ENCODE measurements around the gene AFDN.

Gene AFDN

DNA sequence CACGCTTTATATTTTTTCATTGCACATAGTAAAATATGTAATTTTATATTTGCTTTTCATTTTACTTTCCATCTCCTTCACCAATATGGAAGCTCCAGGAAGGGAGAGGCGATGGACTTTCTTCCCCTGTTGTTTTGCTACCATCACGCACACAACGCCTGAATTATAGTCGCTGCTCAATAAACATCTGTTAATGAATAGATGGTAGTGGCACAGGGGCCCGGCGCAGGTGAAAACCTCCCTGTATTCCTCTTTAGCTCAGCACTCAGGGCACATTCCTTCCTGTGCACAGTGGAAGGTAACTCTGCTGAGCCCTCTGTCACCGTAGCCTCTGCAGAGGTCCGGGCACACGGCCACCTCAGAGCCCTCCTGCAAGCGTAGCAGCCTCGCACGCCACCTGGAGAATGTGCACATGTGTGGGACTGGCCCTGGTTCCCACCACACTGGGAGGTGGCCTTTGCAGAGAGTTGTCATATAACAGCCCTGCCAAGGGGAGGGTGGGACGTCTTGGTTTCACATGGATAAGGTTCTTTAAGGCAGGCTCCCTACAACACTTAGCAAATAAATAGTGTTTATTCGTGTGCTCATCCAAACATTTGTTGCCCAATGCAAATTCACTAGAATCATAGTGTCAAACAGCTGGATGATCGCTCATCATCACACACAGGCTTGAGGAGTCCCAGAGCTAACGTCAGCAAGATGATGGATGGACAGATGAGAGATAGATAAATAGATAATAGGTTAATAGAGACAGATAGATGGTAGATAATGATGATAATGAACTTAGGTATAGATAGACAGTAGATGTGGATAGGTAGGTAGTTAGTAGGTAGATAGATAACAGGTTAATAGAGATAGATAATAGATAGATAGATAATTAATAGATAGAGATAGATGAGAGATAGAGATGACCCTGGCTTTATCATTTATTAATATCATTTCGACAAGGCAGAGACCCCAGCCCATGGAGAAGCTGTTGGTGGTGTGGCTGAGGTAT lies 32.3 kb upstream of the AFDN start:
- in situ Hi-C loops (cut with HindIII; ENCODE audit: low pct_ligation_motif_present, low pct_unique_long_range_greater_than_20kb, low sequenced_read_pairs): no loop called here
- no peak for DNase-seq

DNA sequence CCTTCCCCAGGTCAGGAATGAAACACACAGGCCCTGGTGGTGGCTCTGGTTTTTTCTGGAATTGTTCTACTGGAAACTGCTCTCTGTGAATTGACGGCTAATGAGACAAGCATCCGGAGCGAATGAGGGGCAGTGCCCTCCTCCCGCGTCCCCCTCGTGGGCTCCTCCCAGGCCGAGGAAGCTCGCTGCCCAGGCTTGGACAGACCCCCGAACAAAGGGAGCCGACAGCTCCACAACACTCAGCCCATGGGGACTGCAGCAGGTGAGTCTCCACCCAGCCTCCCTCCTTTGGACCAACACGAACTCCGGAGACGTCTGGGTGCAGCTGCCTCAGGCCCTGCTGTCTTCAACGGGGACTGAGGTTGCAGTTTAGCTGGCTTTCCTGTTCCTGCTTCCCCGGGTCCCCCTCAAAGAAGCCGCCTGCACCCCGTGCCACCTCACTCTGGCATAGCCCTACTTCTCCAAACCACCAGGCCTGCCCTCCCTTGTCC lies 31.3 kb upstream of the AFDN start:
- in situ Hi-C loops (cut with HindIII; ENCODE audit: low pct_ligation_motif_present, low pct_unique_long_range_greater_than_20kb, low sequenced_read_pairs): no loop called here
- DNase-seq: no peak

DNA sequence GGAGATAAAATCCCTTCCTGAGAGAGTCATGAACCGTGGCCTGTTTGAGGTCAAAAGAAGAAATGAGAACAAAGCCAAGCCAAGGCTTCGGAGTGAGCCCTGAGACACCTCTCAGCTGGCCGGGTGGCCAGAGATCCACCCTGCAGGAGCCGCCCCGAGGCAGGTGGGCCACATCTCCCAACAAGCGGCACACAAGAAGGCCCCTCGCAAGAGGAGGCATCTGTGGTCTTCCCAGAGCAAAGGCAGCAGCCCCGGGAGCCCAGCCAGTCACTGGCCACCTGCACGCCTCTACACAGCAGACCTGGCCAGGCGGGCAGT lies 30.9 kb upstream of the AFDN start:
- no peak for DNase-seq
- in situ Hi-C loops (cut with HindIII; ENCODE audit: low pct_ligation_motif_present, low pct_unique_long_range_greater_than_20kb, low sequenced_read_pairs): no loop called here

DNA sequence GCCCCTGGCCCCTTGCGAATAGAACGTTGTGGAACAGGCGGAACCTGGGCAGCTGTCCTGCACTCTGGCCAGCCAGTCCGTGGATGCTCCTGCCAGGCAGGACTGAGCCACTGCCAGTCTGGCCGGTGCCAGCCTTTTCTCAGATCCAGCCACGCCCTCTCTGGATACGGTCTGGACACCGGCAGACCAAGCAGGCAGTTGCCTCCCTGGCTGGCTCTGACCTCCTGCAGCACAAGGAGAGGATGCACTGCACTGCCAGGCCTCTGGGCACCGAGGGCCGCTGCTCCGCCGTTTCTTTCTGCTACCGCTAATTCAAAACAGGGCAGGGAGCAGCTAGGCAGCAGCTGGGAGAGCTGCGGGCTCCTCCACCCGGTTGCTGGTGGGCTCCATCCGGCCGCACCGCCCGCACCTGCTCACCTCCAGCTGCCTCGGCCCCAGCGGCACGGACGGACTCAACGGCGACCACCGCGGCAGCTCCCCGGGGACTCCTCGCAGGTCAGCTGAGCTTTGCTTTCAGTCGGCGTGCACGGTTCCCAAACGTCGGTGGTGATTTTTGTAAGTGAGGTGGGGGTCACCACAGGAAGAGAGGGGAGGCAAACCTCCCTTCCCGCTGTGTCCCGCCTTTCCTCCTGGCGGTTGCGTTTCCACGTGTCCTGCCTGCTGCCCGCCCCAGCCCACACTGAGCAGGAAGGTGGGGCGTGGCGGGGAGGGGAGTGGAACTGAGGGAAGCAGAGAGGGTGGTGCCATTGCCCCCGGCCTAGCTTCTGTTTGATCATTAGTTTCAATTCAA lies 30.3 kb upstream of the AFDN start:
- in situ Hi-C loops (cut with HindIII; ENCODE audit: low pct_ligation_motif_present, low pct_unique_long_range_greater_than_20kb, low sequenced_read_pairs): no loop called here
- no peak for DNase-seq

DNA sequence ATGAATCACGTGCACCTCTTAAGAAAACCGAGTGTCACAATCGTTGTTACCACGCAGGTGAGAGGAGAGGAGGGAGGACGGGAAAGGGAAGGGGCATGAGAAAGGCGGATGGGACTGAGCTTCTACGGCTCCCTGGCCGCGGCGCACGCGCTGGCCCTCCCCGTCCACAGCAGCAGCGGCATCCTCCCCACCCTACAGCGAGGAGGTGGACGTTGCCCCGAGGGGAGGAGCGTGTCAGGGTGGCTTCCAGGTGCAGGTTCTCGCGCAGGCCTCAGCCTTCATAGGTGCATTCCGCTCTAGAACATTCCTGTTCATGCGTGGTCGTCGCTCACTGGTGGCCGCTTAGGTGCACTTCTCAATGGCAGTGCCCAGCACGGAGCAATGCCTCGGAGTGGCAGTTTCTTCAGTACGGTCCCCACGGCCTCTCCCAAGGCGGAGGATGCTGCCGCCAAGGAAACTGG lies 29.7 kb upstream of the AFDN start:
- in situ Hi-C loops (cut with HindIII; ENCODE audit: low pct_ligation_motif_present, low pct_unique_long_range_greater_than_20kb, low sequenced_read_pairs): no loop called here
- DNase-seq: no peak

DNA sequence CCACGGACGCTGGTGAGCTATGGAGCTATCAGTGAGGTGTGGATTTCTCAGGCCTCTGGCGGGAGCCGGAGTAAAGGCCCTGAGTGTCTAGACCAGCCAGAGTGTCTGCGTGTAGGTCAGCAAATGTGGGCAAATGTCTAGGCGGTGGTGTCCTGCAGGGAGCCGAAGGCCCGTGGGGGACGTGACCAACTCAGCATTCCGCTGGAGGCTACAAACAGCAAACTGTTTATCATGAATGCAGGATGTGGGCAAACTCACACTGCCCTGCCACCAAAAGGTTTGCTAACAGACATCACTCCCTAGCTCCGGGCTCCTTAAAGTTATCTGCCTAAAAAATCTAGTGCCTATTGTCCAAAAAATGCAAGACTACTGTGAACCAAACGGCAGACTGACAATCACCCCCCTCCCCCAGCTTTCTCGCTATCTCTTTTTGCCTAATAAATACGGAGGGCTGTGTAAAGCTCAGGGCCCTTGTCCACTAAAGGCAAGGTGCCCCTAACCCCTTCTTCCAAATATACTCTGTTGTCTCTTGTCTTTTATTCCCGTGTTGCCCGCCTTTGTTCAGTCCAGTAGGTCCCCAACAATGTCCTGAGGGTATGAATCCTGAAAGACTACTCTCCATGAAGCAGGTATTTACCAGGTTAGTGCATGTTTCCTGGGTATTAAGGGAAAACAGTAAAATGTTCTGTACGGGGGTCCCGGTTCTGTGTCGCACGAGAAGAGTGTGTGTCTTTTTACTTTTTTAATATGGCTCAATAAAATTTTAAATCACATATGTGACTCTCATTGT lies 29.0 kb upstream of the AFDN start:
- in situ Hi-C loops (cut with HindIII; ENCODE audit: low pct_ligation_motif_present, low pct_unique_long_range_greater_than_20kb, low sequenced_read_pairs): no loop called here
- DNase-seq: no peak

DNA sequence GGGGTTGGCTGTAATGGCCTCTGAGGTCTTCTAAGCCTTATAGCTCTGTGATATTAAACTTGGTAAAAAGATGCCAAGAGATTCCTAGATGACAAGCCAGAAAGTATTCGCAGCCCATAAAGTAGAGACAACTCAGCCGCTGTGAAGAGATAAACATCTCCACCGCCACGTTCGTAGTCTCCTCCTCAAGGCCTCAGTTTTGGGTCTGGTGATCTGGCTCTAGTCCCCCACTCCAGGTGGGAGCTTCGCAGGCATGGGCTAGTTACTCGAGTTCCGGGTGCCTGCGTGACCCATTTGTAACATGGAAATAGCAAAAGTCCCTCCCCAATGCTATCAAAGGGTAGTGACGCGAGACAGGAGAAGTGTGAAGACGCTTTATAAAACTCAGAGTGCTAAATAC lies 28.3 kb upstream of the AFDN start:
- in situ Hi-C loops (cut with HindIII; ENCODE audit: low pct_ligation_motif_present, low pct_unique_long_range_greater_than_20kb, low sequenced_read_pairs): no loop called here
- no peak for DNase-seq

DNA sequence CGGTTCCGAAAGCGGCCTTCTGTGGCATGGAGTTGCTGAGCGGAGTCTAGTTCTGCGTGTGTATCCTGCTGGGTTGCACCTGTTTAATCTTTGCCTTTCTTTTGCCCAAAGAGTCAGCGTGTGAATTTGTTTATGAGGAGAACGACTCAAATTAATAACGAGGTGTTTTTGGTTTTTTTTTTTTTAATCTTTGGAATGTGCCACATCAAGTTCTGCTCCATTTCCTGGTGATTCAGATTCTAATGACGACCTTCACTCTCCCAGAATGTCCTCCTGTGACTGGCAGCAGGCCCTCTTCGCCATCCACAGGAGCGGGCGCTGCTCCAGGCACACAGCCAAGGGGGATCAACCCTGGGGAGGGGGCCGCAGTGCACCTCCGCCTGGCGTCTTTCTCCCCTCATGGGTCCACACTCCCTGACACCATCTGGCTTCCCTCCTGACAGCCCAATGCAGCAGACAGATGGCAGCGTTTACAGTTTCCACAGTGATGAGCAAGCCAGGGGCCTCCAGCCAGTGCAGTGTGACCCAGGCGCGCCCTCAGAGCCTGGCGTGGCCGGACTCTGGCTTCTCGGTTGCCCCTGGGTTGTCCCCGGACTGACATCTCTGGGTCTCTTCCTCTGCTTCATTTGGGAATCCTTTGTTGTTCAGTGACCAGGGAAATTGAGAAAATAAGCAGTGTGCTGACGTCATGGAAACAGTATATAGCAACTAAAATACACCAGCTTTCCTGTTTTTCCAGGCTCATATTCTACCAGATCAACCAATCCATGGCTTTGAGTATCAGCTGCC lies 27.5 kb upstream of the AFDN start:
- no peak for DNase-seq
- in situ Hi-C loops (cut with HindIII; ENCODE audit: low pct_ligation_motif_present, low pct_unique_long_range_greater_than_20kb, low sequenced_read_pairs): no loop called here

DNA sequence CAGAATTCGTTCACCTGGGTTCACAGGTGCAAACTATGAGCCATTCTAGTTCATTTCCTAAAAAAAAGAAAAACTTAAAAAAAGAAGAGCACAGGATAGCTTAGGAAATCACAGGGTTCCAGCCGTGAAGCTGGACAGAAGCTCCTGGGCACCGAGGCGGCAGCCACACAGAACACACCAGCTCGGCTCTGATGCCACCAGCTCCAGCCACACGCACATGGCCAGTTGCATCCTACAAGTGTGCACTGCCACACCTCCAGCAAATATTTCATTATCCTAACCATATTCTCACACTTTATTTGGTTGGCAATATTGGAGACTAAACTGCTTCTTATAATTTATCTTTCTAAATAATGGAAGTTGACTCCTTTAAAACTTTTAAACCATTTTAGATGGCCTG lies 26.2 kb upstream of the AFDN start:
- in situ Hi-C loops (cut with HindIII; ENCODE audit: low pct_ligation_motif_present, low pct_unique_long_range_greater_than_20kb, low sequenced_read_pairs): no loop called here
- DNase-seq: no peak

DNA sequence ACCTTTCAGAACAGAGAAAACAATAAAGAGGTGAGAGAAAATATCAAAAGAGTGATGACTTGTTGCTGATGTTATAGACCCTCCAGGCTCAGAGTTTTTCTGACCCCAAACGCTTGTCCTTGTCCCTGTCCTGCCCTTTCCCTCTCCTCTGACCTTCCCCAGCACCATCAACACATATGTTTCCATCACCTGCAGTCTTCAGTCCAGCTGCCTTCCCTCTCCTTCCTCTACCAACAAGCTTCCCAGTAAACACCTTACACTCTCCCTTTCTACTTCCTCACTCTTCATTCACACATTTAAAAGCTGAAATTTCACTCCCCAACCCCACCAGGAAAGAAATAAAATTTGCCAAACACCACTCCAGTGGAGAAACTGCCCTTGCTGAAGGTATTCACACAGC lies 25.4 kb upstream of the AFDN start:
- in situ Hi-C loops (cut with HindIII; ENCODE audit: low pct_ligation_motif_present, low pct_unique_long_range_greater_than_20kb, low sequenced_read_pairs): no loop called here

DNA sequence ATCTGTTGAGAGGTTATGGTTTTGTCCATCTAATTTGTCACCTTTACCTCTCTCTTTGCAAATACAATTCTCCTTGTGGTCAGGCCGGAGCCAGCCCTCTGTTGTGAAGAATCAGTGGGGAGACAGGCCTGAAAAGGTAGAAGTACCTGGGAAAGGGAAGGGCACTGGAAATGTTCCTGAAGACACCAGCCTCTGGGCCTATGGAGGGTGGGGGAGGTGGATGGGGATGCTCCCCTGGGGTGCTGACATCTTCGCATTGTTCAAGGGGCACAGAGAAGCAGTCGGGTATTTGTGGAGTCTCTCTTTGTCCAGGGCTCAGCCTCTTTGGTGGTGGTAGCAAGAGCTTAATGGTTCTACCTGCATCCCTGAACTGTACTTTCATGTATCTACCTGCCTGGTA lies 24.4 kb upstream of the AFDN start:
- no peak for DNase-seq
- in situ Hi-C loops (cut with HindIII; ENCODE audit: low pct_ligation_motif_present, low pct_unique_long_range_greater_than_20kb, low sequenced_read_pairs): no loop called here

More for the DNA sequence above, 25.4 kb upstream of the AFDN start:
- no peak for DNase-seq

DNA sequence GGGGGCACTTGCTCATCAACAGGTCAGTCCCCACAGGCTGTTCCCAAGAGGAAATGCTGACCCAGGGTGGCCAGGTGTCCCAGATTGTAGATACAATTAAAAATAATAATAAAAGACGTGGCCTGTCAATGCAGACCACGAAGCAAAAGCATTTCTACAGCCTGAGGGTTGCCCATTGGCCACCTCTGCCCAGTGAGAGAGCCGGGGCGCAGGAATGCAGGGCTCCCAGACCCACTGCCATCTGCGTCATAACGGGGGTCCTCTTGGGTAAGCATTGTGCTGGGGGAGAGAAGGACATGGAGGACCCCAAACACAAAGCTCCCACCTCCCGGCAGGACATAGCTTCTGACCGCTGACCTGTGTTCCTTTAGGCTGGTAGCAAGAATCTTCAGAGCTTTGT lies 22.9 kb upstream of the AFDN start:
- no peak for DNase-seq
- in situ Hi-C loops (cut with HindIII; ENCODE audit: low pct_ligation_motif_present, low pct_unique_long_range_greater_than_20kb, low sequenced_read_pairs): no loop called here

DNA sequence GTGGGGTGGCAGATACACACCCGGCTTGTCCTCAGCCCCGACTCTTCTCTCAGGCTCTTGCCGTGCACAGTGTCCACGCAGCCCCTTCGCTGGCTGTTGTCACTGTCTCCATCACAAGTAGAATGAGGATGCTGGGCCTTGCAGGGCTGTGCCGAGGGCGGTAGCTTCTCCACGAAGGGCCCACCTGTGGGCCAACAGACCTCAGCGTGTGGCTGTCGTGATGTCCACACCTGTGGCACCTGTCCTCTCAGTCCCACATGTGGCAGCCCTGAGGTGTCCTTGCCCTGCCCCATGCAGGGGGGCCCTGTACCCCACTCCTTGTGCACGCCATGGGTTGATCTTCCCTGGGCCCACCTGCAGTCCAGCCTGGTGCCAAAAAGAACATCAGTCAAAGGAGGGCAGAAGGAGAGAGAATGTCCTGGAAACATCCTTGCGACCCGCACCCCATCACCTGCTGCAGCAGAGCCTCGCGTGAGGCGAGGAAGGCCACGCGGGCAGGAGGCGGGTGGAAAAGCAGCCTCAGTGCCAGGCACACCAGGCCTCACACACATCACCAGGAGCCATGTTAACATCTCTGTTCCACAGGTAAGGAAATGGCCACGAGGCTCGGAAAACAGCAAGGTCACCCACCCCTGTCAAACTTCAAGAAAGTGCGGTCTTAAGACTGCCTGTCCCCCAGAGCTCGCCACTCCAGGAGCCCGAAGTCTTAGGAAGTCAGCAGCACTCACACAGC lies 22.3 kb upstream of the AFDN start:
- in situ Hi-C loops (cut with HindIII; ENCODE audit: low pct_ligation_motif_present, low pct_unique_long_range_greater_than_20kb, low sequenced_read_pairs): no loop called here
- no peak for DNase-seq

DNA sequence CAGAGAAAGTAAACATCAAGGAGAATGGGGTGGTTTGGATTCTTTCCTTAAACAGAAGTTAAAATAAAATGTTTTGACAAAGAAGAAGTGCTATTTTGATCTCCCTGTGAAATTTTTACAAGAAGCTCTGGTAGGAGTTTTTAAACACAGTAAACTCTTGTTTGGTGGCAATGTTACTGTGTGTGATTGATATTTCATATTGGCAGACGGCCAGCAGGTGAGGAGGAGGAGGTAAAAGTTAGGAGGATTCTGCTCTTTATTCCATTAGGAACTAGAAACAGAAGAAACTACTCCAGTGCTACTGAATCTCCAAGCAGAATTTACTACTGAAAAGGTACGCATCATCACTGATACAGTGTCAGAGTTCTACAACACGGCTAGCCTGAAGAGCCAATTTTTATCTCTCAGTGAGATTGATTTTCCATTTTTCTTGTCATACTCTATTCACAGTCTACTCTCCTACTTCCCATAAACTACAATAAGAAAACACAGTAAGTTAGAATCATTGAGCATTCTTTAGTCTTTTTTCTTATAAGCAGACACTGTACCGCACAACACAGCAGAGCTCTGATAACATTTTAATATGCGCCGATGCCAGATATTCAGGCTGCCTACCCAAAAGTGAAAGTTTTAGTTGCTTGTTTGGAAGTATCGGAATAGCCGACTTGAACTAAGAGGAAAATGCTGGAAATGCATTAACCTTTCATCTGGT lies 21.2 kb upstream of the AFDN start:
- in situ Hi-C loops (cut with HindIII; ENCODE audit: low pct_ligation_motif_present, low pct_unique_long_range_greater_than_20kb, low sequenced_read_pairs): no loop called here
- DNase-seq: no peak

DNA sequence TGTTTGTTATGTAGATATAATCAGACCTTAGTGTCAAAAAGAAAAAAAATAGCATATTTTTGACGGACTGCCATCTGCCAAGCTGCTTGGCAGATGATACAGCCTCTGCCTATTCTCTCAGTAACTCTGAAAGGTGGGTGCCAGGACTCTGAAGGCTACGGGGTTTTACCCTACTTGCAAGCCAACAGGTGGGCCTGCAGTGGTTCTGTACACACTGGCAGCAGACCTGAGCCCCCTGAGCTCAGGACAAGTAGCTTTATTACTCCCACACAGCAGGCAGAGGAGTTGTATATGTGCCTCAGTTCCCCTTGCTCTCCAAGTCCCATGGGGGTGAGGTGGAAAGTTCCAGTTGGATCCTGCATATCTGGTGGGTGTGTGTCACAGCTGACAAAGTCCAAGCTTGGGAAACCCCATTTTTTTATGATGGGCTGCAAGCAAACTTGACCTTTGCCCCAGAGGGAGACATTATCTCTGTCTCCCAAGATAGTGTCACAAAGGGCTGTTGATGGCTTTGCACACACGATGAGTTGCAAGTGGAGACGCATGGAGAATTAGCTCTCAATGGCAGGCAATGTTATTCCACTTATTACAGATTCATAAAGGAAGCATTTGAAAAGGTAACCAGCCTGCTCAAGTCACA lies 20.5 kb upstream of the AFDN start:
- DNase-seq: no peak
- in situ Hi-C loops (cut with HindIII; ENCODE audit: low pct_ligation_motif_present, low pct_unique_long_range_greater_than_20kb, low sequenced_read_pairs): no loop called here

DNA sequence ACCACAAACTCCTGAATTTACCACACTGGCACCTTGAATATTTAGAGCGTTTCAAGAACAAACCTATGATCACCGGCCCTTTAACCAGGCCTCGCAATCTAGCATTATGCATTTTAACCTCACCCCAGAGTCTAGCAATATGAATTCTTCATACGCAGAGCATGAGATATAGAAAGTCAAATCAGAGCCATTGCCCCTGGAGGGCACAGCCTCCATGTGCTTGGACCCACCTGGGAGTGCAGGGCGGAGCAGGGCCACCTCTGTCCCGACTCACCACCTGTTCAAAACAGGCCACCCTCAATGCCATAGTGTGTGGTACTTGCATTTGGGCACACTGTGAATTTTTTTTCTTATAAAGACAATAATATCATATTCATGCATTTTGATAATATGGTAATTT lies 19.5 kb upstream of the AFDN start:
- in situ Hi-C loops (cut with HindIII; ENCODE audit: low pct_ligation_motif_present, low pct_unique_long_range_greater_than_20kb, low sequenced_read_pairs): no loop called here
- DNase-seq: no peak

DNA sequence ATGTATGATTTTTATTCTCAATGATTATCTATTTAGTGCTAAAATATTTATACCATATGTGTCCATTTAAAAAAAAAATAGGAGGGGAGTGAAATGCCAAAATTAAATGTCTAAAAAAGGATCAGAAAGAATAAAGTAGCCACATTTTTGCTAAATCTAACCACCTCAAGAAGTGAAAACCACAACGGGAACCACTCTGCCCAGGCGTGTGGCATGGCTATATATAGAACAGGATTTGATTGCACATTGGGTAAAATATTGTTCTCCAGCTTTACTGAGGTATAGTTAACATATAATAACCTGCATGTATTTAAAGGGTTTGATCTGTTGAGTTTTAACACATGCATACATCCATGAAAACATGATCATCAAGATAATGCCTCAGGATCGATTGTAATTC lies 19.0 kb upstream of the AFDN start:
- no peak for DNase-seq
- in situ Hi-C loops (cut with HindIII; ENCODE audit: low pct_ligation_motif_present, low pct_unique_long_range_greater_than_20kb, low sequenced_read_pairs): no loop called here

Data from ACHN (cell line).